Prostate gland (tissue), 2 donors: ENCODE data around the gene SLC16A7.

Experiments used
- POLR2A ChIP-seq: fragments of 450-650 bp; IDR thresholded peaks from one replicate; pipeline ENCODE4 v1.6.1; 2016; ENCODE audit warnings: antibody characterized with exemption, mild to moderate bottlenecking
- POLR2AphosphoS5 ChIP-seq: sonication (generic); formaldehyde crosslinking; IDR thresholded peaks from one replicate; pipeline ENCODE4 v1.6.1; 2017; ENCODE audit warnings: antibody characterized with exemption
- TF ChIP-seq, protein P1 (sequence below), 4 experiments: fragments of 200-600 bp in 2 of 4; fragments of 450-650 bp in 2 of 4; sonication (generic) in 2 of 4; IDR thresholded peaks; 1 replicate in 3 of 4; 2 replicates in 1 of 4; pipeline ENCODE4 v1.5.1; 2016 to 2019; ENCODE audit warnings: antibody characterized with exemption in 4 of 4, mild to moderate bottlenecking in 2 of 4, moderate library complexity in 2 of 4

DNA sequence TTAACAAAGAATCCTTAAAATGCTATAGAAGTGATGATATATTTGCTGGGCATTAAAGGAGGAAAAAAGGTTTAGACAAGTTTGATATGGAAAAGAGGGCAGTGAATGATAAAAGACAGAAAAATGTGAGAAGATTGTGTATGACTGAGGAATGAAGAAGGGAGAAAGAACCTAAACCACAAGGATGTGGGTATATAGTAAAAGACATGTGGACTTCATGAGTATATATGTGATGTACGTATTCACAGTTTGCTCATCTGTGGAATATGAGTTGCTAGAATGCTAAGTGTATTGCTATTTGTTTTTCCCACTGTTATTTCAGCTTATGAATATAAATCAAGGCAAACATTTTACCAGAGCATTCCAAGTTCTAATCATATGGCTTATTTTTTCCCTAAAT lies 2.1 kb upstream of the SLC16A7 start:
- TF ChIP-seq, protein P1, sequence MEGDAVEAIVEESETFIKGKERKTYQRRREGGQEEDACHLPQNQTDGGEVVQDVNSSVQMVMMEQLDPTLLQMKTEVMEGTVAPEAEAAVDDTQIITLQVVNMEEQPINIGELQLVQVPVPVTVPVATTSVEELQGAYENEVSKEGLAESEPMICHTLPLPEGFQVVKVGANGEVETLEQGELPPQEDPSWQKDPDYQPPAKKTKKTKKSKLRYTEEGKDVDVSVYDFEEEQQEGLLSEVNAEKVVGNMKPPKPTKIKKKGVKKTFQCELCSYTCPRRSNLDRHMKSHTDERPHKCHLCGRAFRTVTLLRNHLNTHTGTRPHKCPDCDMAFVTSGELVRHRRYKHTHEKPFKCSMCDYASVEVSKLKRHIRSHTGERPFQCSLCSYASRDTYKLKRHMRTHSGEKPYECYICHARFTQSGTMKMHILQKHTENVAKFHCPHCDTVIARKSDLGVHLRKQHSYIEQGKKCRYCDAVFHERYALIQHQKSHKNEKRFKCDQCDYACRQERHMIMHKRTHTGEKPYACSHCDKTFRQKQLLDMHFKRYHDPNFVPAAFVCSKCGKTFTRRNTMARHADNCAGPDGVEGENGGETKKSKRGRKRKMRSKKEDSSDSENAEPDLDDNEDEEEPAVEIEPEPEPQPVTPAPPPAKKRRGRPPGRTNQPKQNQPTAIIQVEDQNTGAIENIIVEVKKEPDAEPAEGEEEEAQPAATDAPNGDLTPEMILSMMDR (IDR thresholded peaks at IDR 0.05) = no peak
- TF ChIP-seq POLR2AphosphoS5 (no peak), POLR2A (no peak)
